ENCODE measurements around the gene FAM13A. TPM values are rescaled to one million over a fixed set of nuclear protein-coding genes. Genes with fewer than 3 reads are reported as not detected.

Gene FAM13A
- total and polyA plus RNA-seq, 9 of the 15 experiments (the other 6 are each of a cell fraction or from before 2014, with no cell fraction given) = 11.3 to 23.3 (median 14.7) TPM

DNA sequence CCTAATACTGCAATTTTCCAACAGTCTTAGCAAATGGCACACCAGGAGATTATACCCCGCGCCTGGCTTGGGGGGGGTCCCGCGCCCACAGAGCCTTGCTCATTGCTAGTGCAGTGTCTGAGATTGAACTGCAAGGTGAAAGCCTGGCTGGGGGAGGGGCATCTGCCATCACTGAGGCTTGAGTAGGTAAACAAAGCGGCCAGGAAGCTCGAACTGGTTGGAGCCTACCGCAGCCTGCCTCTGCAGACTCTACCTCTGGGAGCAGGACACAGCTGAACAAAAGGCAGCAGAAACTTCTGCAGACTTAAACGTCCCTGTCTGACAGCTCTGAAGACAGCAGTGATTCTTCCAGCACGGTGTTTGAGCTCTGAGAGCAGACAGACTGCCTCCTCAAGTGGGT, 186.6 kb downstream of the FAM13A start (continued):
- TF ChIP-seq, protein P1, sequence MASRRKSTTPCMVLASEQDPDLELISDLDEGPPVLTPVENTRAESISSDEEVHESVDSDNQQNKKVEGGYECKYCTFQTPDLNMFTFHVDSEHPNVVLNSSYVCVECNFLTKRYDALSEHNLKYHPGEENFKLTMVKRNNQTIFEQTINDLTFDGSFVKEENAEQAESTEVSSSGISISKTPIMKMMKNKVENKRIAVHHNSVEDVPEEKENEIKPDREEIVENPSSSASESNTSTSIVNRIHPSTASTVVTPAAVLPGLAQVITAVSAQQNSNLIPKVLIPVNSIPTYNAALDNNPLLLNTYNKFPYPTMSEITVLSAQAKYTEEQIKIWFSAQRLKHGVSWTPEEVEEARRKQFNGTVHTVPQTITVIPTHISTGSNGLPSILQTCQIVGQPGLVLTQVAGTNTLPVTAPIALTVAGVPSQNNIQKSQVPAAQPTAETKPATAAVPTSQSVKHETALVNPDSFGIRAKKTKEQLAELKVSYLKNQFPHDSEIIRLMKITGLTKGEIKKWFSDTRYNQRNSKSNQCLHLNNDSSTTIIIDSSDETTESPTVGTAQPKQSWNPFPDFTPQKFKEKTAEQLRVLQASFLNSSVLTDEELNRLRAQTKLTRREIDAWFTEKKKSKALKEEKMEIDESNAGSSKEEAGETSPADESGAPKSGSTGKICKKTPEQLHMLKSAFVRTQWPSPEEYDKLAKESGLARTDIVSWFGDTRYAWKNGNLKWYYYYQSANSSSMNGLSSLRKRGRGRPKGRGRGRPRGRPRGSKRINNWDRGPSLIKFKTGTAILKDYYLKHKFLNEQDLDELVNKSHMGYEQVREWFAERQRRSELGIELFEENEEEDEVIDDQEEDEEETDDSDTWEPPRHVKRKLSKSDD (conservative IDR thresholded peaks at IDR 0.05; ENCODE audit: low read length) = no peak
- TF ChIP-seq U2AF1 (optimal IDR thresholded peaks at IDR 0.05; ENCODE audit: low read depth, low read length) (no peak), BCL6 (CRISPR knock-in tag; IDR thresholded peaks at IDR 0.05) (no peak), ZFP30 (CRISPR knock-in tag; IDR thresholded peaks at IDR 0.05; ENCODE audit: borderline replicate concordance) (no peak)

DNA sequence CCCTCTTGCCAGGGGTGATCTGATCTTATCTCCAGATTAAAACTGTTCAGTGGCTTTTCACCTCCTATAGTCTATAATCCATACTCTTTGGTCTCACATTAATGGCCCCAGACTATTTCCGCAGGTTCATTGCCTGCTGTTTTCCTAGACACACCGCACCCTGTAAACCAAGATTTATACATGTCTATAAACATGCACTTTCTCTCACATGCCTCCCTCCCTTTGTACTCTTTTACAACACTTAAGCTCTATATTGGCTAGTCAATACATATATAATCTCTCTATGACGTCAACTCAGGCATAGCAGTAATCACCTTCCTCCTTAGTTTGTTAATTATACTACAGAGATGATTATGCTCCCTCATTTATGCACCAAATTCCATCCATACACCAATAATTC, 188.5 kb downstream of the FAM13A start:
- Histone ChIP-seq H3K4me2 (ENCODE audit: insufficient read depth, low read length) (no peak overlapping the region), H3K4me3 (no peak overlapping the region), H3K79me2 (ENCODE audit: control insufficient read depth, insufficient read depth, low read length) (no peaks in the 10 kb centered on the region), H3K27me3 (ENCODE audit: control insufficient read depth in 2 of 2, insufficient read depth in 2 of 2, low read length in 2 of 2) (no peaks in the 10 kb centered on the region), H3K9ac (ENCODE audit: insufficient read depth in 1 of 2, low read depth in 2 of 2, low read length in 2 of 2) (no peak overlapping the region), H3K36me3 (ENCODE audit: control insufficient read depth, insufficient read depth, low read length) (no peaks in the 10 kb centered on the region), H3K4me1 (replicated peaks in 1 of 2; ENCODE audit: control insufficient read depth in 2 of 2, insufficient read depth in 2 of 2, low read length in 2 of 2) (no peaks in the 10 kb centered on the region; a peak in 1 of 5 replicates), H3K9me1 (ENCODE audit: control insufficient read depth, insufficient read depth, low read length) (no peaks in the 10 kb centered on the region), H4K20me1 (replicated peaks; ENCODE audit: control insufficient read depth, insufficient read depth, low read length) (no peaks in the 10 kb centered on the region), H3K9me3 (replicated peaks; ENCODE audit: control insufficient read depth, insufficient read depth, low read depth, low read length) (no peaks in the 10 kb centered on the region), H3K27ac (ENCODE audit: extremely low read depth, low read depth, low read length) (no peak overlapping the region), H2AFZ (ENCODE audit: low read depth, low read length) (no peak overlapping the region)
- intact Hi-C loops (cut with micrococcal nuclease) = no loop called here
- ATAC-seq (no peak), DNase-seq (ENCODE audit: extremely low read depth in 1 of 4, low spot score in 3 of 4) (no peak), FAIRE-seq (no peak)
- 82% methylated on average over 3 of the region's 3 CpGs for WGBS (ENCODE audit: insufficient coverage, low coverage, missing lambda C conversion rate)
- ChIA-PET CTCF (ENCODE audit: low intra/inter-chr PET ratio) (interaction anchor here (0.7 kb wide), 1 partner anchor 182 kb away, joined by 3 read pairs; no protein-coding TSS in a partner anchor), POLR2A (interaction anchor here (0.7 kb wide), 1 partner anchor 166 kb away, joined by 4 read pairs; no protein-coding TSS in a partner anchor)
- no TSS peak for BruUV-seq (replicated peaks)
- in situ Hi-C loops (cut with MboI) = no loop called here
- TF ChIP-seq, protein P2, sequence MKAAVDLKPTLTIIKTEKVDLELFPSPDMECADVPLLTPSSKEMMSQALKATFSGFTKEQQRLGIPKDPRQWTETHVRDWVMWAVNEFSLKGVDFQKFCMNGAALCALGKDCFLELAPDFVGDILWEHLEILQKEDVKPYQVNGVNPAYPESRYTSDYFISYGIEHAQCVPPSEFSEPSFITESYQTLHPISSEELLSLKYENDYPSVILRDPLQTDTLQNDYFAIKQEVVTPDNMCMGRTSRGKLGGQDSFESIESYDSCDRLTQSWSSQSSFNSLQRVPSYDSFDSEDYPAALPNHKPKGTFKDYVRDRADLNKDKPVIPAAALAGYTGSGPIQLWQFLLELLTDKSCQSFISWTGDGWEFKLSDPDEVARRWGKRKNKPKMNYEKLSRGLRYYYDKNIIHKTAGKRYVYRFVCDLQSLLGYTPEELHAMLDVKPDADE (conservative IDR thresholded peaks at IDR 0.05; ENCODE audit: control insufficient read depth, low read depth, low read length) = no peak
- TF ChIP-seq TEAD1 (CRISPR knock-in tag; IDR thresholded peaks at IDR 0.05) (no peak), ZNF696 (CRISPR knock-in tag; conservative IDR thresholded peaks at IDR 0.05) (no peak), ZNF197 (CRISPR knock-in tag; IDR thresholded peaks at IDR 0.05; ENCODE audit: low read depth) (no peak), XRCC5 (IDR thresholded peaks at IDR 0.05; ENCODE audit: low read depth, low read length) (no peak)

Data from K562 (cell line).